H1 (cell line): ENCODE measurements around the gene TREM1. TPM values are rescaled to one million over a fixed set of nuclear protein-coding genes. Genes with fewer than 3 reads are reported as not detected.

ENCODE experiments used
- MAFK ChIP-seq: IDR thresholded peaks from 2 replicates; pipeline ENCODE4 v1.6.1; 2012; ENCODE audit warnings: low read depth, mild to moderate bottlenecking, improper control_type of control experiment, low read length
- POLR2AphosphoS5 ChIP-seq: IDR thresholded peaks from 2 replicates; pipeline ENCODE4 v1.6.1; 2011; ENCODE audit warnings: low read depth, low read length
- RNF2 ChIP-seq: fragments of 200-900, 300-1000 bp; sonication (generic); IDR thresholded peaks from 2 replicates; pipeline ENCODE4 v1.7.1; 2016; ENCODE audit warnings: borderline replicate concordance, low read depth, mild to moderate bottlenecking, antibody characterized with exemption, low read length; ENCODE audit not compliant: poor library complexity, severe bottlenecking; ENCODE audit errors: missing control alignments
- TAF7 ChIP-seq: optimal IDR thresholded peaks from 2 replicates; pipeline ENCODE3; 2011; ENCODE audit warnings: low read depth, mild to moderate bottlenecking, inconsistent platforms, low read length, moderate library complexity, borderline replicate concordance
- polyA plus RNA-seq, 7 experiments: library from polyadenylated mRNA; depleted of rRNA in 3 of 7; stranded (reverse) in 5 of 7; unstranded in 2 of 7; fragments of >200 nt in 5 of 7; fragments of 200-250 nt in 2 of 7; gene quantifications; 1 replicate in 5 of 7; 2 replicates in 1 of 7; 4 replicates in 1 of 7; pipeline versions ENCODE4 v1.2.1 to v1.2.3, GENCODE V29; 2011 to 2013; ENCODE audit warnings: missing spikeins in 2 of 7, mixed read lengths in 2 of 7
- total RNA-seq: library from RNA; stranded (reverse); fragmentation: NEBNext Ultra II Directional; extraction: Animal tissue kit (Norgen Biotek cat#: 25700); gene quantifications from 2 replicates; pipeline ENCODE4 v1.2.1, GENCODE V29; 2021

Gene TREM1
- total and polyA plus RNA-seq, 2 of the 8 experiments (the other 6 are each of a cell fraction or from before 2014, with no cell fraction given) = not detected

GRCh38 chr6:41271901-41272395, 14.5 kb downstream of the TREM1 start (continued):
- TF ChIP-seq RNF2 (no peak), MAFK (no peak), POLR2AphosphoS5 (no peak), TAF7 (no peak)
